Spleen (tissue), 11 donors: ENCODE measurements around the gene ZNF792. TPM values are rescaled to one million over a fixed set of nuclear protein-coding genes. Genes with fewer than 3 reads are reported as not detected.

Experiments used
- DNase-seq: peaks from one replicate; pipeline ENCODE4 v3.0.0-alpha.2; 2020
- H3K27ac ChIP-seq, 8 donors: fragments of 200-600 bp; sonication (generic) in 7 of 8; 1 replicate in 4 of 8; 2 replicates in 4 of 8; pipeline versions ENCODE4 v1.5.0 to v1.8.0; 2016 to 2021; ENCODE audit warnings: inconsistent platforms in 4 of 8, mild to moderate bottlenecking in 4 of 8, moderate library complexity in 1 of 8
- H3K27me3 ChIP-seq, 7 donors: fragments of 200-600 bp; sonication (generic) in 6 of 7; replicated peaks in 1 of 7; 1 replicate in 4 of 7; 2 replicates in 3 of 7; pipeline versions ENCODE4 v1.5.0 to v1.8.0; 2016 to 2021; ENCODE audit warnings: inconsistent platforms in 3 of 7, mild to moderate bottlenecking in 1 of 7
- H3K36me3 ChIP-seq, 6 donors: fragments of 200-600 bp; sonication (generic) in 5 of 6; 1 replicate in 4 of 6; 2 replicates in 2 of 6; pipeline versions ENCODE4 v1.5.0 to v1.8.0; 2016 to 2021; ENCODE audit warnings: inconsistent platforms in 2 of 6
- H3K4me1 ChIP-seq, 6 donors: fragments of 200-600 bp; sonication (generic) in 5 of 6; 1 replicate in 3 of 6; 2 replicates in 3 of 6; pipeline versions ENCODE4 v1.5.0 to v1.8.0; 2016 to 2021; ENCODE audit warnings: inconsistent platforms in 3 of 6
- H3K4me3 ChIP-seq, 8 donors: fragments of 200-600 bp; sonication (generic) in 7 of 8; 1 replicate in 4 of 8; 2 replicates in 4 of 8; pipeline versions ENCODE4 v1.5.0 to v1.8.0; 2016 to 2021; ENCODE audit warnings: inconsistent platforms in 4 of 8, mild to moderate bottlenecking in 4 of 8, moderate library complexity in 2 of 8
- H3K9me3 ChIP-seq, 8 donors: fragments of 200-600 bp; sonication (generic) in 7 of 8; 1 replicate in 4 of 8; 2 replicates in 4 of 8; pipeline versions ENCODE4 v1.5.0 to v1.8.0; 2016 to 2021; ENCODE audit warnings: inconsistent platforms in 4 of 8
- CTCF ChIP-seq, 11 experiments: fragments of 200-600 bp in 7 of 11; fragments of 450-650 bp in 4 of 11; sonication (generic) in 4 of 11; IDR thresholded peaks in 8 of 11; conservative IDR thresholded peaks in 3 of 11; 1 replicate in 7 of 11; 2 replicates in 4 of 11; pipeline versions ENCODE4 v1.4.0 to v1.8.0; 2016 to 2021; ENCODE audit warnings: antibody characterized with exemption in 11 of 11, inconsistent platforms in 4 of 11, mild to moderate bottlenecking in 1 of 11
- POLR2A ChIP-seq, 3 donors: fragments of 450-650 bp; IDR thresholded peaks; one replicate each; pipeline ENCODE4 v1.5.1; 2017; ENCODE audit warnings: antibody characterized with exemption in 3 of 3, mild to moderate bottlenecking in 1 of 3
- POLR2AphosphoS5 ChIP-seq, 3 donors: sonication (generic); formaldehyde crosslinking; IDR thresholded peaks; one replicate each; pipeline ENCODE4 v1.5.1; 2017; ENCODE audit warnings: antibody characterized with exemption in 3 of 3
- WGBS, 5 donors: extraction: QIAGEN DNeasy Blood & Tissue Kit in 3 of 5; methylation state at CpG; one replicate each; pipeline versions ENCODE4 v1.1.5 to v1.1.7; 2013 to 2018; 5-methylcytosine and 5-hydroxymethylcytosine counted together
- intact Hi-C: fragments of 100-400 bp; cut with DNase I; formaldehyde crosslinking; loops from one replicate; pipeline ENCODE4 v1.15.0; 2023; ENCODE audit warnings: low total_unique reads
- polyA plus RNA-seq, 3 donors: library from polyadenylated mRNA; stranded (reverse); fragments of 200-250 nt; gene quantifications; one replicate each; pipeline ENCODE4 v1.2.1, GENCODE V29; 2013
- total RNA-seq, 7 donors: library from RNA; depleted of rRNA in 3 of 7; stranded (reverse); fragments of >200 nt in 3 of 7; fragmentation: NEBNext Ultra II Directional in 4 of 7; extraction: Animal tissue kit (Norgen Biotek cat#: 25700) in 4 of 7; gene quantifications; one replicate each; pipeline versions ENCODE4 v1.1.0 to v1.2.1, GENCODE V29; 2016 to 2021
- donor health status: healthy with polysubstance abuse.
- donor health status: DM: no; HTN: no; CAD: no; lungs with moderate emphysema.
- donor health status: DM: no; HTN: no; CAD: no.
- donor health status: Bipolar disorder and iron deficiency.
- donor health status: healthy.
- donor health status: DM: no; HTN: no; CAD: no.
- donor health status: DM: yes; HTN: yes; CAD: no.

ZNF792 gene
- total and polyA plus RNA-seq, 10 donors, result 1.5 to 22.9 (median 13.1) TPM

DNA sequence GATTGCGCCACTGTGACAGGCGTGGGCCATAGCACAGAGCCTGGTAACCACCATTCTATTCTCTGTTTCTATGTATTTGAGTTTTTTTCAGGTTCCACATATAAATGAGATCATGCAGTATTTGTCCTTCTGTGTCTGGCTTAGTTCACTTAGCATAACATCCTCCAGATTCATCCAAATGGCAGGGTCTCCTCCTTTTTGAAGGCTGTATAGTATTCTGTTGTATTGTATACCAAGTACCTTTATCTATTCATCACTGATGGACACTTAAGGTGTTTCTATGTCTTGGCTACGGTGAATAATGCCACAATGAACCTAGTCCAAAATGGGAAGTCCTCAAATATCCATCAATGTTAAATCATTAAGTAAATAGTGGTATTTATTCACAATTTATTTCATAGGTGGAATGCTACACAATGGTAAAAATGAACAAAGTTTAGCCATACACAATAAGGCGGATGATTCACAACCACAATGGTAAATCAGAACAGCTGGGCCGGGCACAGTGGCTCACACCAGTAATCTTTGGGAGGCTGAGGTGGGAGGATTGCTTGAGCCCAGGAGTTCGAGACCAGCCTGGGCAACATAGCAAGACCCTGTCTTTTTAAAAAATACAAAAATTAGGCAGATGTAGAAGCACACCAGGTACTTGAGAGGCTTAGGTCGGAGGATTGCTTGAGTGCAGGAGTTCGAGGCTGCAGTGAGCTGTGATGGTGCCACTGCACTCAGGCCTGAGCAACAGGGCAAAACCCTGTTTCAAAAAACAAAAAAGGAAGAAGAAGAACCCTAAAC, 27.7 kb upstream of the ZNF792 start:
- H3K36me3 ChIP-seq, result no peaks in the 10 kb centered on the region
- WGBS, 5 donors, result 89 to 96% (median 91%) methylated on average over 8 of the region's 8 CpGs
- no peak for DNase-seq
- H3K27me3 ChIP-seq, result no peaks in the 10 kb centered on the region
- intact Hi-C loops, result no loop called here
- no peak overlapping the region for H3K4me3 ChIP-seq
- H3K9me3 ChIP-seq, result no peaks in the 10 kb centered on the region
- peaks cover 11 to 53% (median 26%) of the 10 kb centered on the region in 6 donors for H3K4me1 ChIP-seq
- no peak for TF ChIP-seq POLR2A (IDR thresholded peaks at IDR 0.05)
- no peak for TF ChIP-seq CTCF (IDR thresholded peaks at IDR 0.05 in 8 of 11, conservative IDR thresholded peaks at IDR 0.05 in 3 of 11)
- TF ChIP-seq POLR2AphosphoS5 (IDR thresholded peaks at IDR 0.05), result no peak
- no peak overlapping the region for H3K27ac ChIP-seq

GRCh38 chr19:34990578-34991192, 26.7 kb upstream of the ZNF792 start:
- no peak for DNase-seq
- WGBS, 5 donors, result 64 to 75% (median 70%) methylated on average over 13 of the region's 13 CpGs
- TF ChIP-seq POLR2AphosphoS5 (IDR thresholded peaks at IDR 0.05), result no peak
- no peak for TF ChIP-seq CTCF (IDR thresholded peaks at IDR 0.05 in 8 of 11, conservative IDR thresholded peaks at IDR 0.05 in 3 of 11)
- no peak for TF ChIP-seq POLR2A (IDR thresholded peaks at IDR 0.05)
- Histone ChIP-seq H3K4me1 (peaks cover 9 to 50% (median 22%) of the 10 kb centered on the region in 6 donors), H3K4me3 (no peak overlapping the region), H3K36me3 (no peaks in the 10 kb centered on the region), H3K27me3 (no peaks in the 10 kb centered on the region), H3K9me3 (no peaks in the 10 kb centered on the region), H3K27ac (peak overlapping the region in 2 of 8 donors; percentile 16 to 21)
- intact Hi-C loops, result no loop called here

GRCh38 chr19:34989298-34989697, 25.3 kb upstream of the ZNF792 start:
- Histone ChIP-seq H3K4me3 (no peak overlapping the region), H3K27me3 (no peaks in the 10 kb centered on the region), H3K4me1 (peaks cover 14 to 49% (median 21%) of the 10 kb centered on the region in 6 donors), H3K36me3 (no peaks in the 10 kb centered on the region), H3K27ac (no peak overlapping the region), H3K9me3 (no peaks in the 10 kb centered on the region)
- TF ChIP-seq POLR2AphosphoS5 (IDR thresholded peaks at IDR 0.05), result no peak
- no peak for TF ChIP-seq CTCF (IDR thresholded peaks at IDR 0.05 in 8 of 11, conservative IDR thresholded peaks at IDR 0.05 in 3 of 11)
- TF ChIP-seq POLR2A (IDR thresholded peaks at IDR 0.05), result no peak
- intact Hi-C loops, result no loop called here
- WGBS, 5 donors, result 70 to 79% (median 73%) methylated on average over 6 of the region's 6 CpGs
- no peak for DNase-seq

DNA sequence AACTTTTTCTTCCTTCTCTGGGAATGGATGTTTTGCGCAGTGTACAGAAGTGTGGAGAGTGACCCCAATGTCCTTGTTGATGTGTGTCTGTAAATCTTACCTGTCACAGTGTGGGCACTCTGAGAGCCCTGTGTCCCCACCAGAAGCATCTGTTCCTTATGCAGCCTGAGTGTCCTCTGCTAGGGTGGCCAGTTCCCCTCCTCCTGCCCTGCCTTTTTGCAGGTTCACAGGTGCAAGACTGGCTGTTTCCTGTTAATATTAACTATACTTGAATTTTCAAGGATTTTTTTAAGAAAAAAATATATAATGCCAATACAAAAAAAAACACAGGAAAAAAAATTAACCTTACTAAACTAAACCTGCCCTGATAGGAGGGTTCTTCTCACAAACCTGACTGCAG, 24.1 kb upstream of the ZNF792 start:
- no peak overlapping the region for H3K4me3 ChIP-seq
- DNase-seq, result no peak
- WGBS, 5 donors, result 100% methylated on average over 1 of the region's 1 CpG
- H3K4me1 ChIP-seq, result peaks cover 13 to 42% (median 18%) of the 10 kb centered on the region in 6 donors
- no peaks in the 10 kb centered on the region for H3K9me3 ChIP-seq
- intact Hi-C loops, result no loop called here
- no peaks in the 10 kb centered on the region for H3K27me3 ChIP-seq
- TF ChIP-seq POLR2AphosphoS5 (IDR thresholded peaks at IDR 0.05) (no peak), CTCF (IDR thresholded peaks at IDR 0.05 in 8 of 11, conservative IDR thresholded peaks at IDR 0.05 in 3 of 11) (no peak), POLR2A (IDR thresholded peaks at IDR 0.05) (no peak)
- H3K27ac ChIP-seq, result no peak overlapping the region
- no peaks in the 10 kb centered on the region for H3K36me3 ChIP-seq
